ENCODE measurements around the gene MAPK1.
"Not testable (repeated sequence)": the region's sequence is repeated elsewhere in the genome, so short reads cannot be mapped to it uniquely, and the experiment has no call there.

Gene MAPK1

GRCh38 chr22:21726650-21727049 lies 140.8 kb downstream of the MAPK1 start:
- Histone ChIP-seq H3K9me3 (ENCODE audit: control insufficient read depth in 1 of 2, low read length in 2 of 2) (no peaks in the 10 kb centered on the region), H3K27me3 (ENCODE audit: low read depth, low read length) (no peaks in the 10 kb centered on the region), H3K27ac (ENCODE audit: low read length) (no peak overlapping the region), H3K4me1 (ENCODE audit: control insufficient read depth in 1 of 2, insufficient read depth in 2 of 2, low read length in 2 of 2) (no peaks in the 10 kb centered on the region), H3K4me3 (ENCODE audit: low read depth in 1 of 2, low read length in 2 of 2) (no peak overlapping the region), H3K36me3 (ENCODE audit: control insufficient read depth in 1 of 2, insufficient read depth in 2 of 2, low read length in 2 of 2) (no peaks in the 10 kb centered on the region)

GRCh38 chr22:21725956-21726649 lies 141.3 kb downstream of the MAPK1 start:
- Histone ChIP-seq H3K9me3 (ENCODE audit: control insufficient read depth in 1 of 2, low read length in 2 of 2) (no peaks in the 10 kb centered on the region), H3K27ac (ENCODE audit: low read length) (no peak overlapping the region), H3K27me3 (ENCODE audit: low read depth, low read length) (no peaks in the 10 kb centered on the region), H3K4me1 (ENCODE audit: control insufficient read depth in 1 of 2, insufficient read depth in 2 of 2, low read length in 2 of 2) (no peaks in the 10 kb centered on the region), H3K36me3 (ENCODE audit: control insufficient read depth in 1 of 2, insufficient read depth in 2 of 2, low read length in 2 of 2) (no peaks in the 10 kb centered on the region), H3K4me3 (ENCODE audit: low read depth in 1 of 2, low read length in 2 of 2) (no peak overlapping the region)

GRCh38 chr22:21724496-21724895 lies 142.9 kb downstream of the MAPK1 start:
- not testable (repeated sequence) for H3K27ac ChIP-seq (ENCODE audit: low read length); H3K4me3 ChIP-seq (ENCODE audit: low read depth in 1 of 2, low read length in 2 of 2); H3K27me3 ChIP-seq (ENCODE audit: low read depth, low read length); H3K9me3 ChIP-seq (ENCODE audit: control insufficient read depth in 1 of 2, low read length in 2 of 2); H3K4me1 ChIP-seq (ENCODE audit: control insufficient read depth in 1 of 2, insufficient read depth in 2 of 2, low read length in 2 of 2); H3K36me3 ChIP-seq (ENCODE audit: control insufficient read depth in 1 of 2, insufficient read depth in 2 of 2, low read length in 2 of 2)

- H3K27ac ChIP-seq (ENCODE audit: low read length); H3K4me1 ChIP-seq (ENCODE audit: control insufficient read depth in 1 of 2, insufficient read depth in 2 of 2, low read length in 2 of 2); H3K27me3 ChIP-seq (ENCODE audit: low read depth, low read length); H3K9me3 ChIP-seq (ENCODE audit: control insufficient read depth in 1 of 2, low read length in 2 of 2); H3K4me3 ChIP-seq (ENCODE audit: low read depth in 1 of 2, low read length in 2 of 2); H3K36me3 ChIP-seq (ENCODE audit: control insufficient read depth in 1 of 2, insufficient read depth in 2 of 2, low read length in 2 of 2): not testable (repeated sequence)
Observed at GRCh38 chr22:21721195-21721852, 146.1 kb downstream of the MAPK1 start.

GRCh38 chr22:21720191-21720859 lies 147.1 kb downstream of the MAPK1 start:
- H3K4me1 ChIP-seq (ENCODE audit: control insufficient read depth in 1 of 2, insufficient read depth in 2 of 2, low read length in 2 of 2); H3K4me3 ChIP-seq (ENCODE audit: low read depth in 1 of 2, low read length in 2 of 2); H3K27me3 ChIP-seq (ENCODE audit: low read depth, low read length); H3K27ac ChIP-seq (ENCODE audit: low read length); H3K9me3 ChIP-seq (ENCODE audit: control insufficient read depth in 1 of 2, low read length in 2 of 2); H3K36me3 ChIP-seq (ENCODE audit: control insufficient read depth in 1 of 2, insufficient read depth in 2 of 2, low read length in 2 of 2): not testable (repeated sequence)

- Histone ChIP-seq H3K27ac (ENCODE audit: low read length) (no peak overlapping the region), H3K4me1 (ENCODE audit: control insufficient read depth in 1 of 2, insufficient read depth in 2 of 2, low read length in 2 of 2) (no peaks in the 10 kb centered on the region)
Observed at GRCh38 chr22:21719024-21719423, 148.4 kb downstream of the MAPK1 start.

GRCh38 chr22:21718499-21718898 lies 148.9 kb downstream of the MAPK1 start:
- no peaks in the 10 kb centered on the region for H3K9me3 ChIP-seq (ENCODE audit: control insufficient read depth in 1 of 2, low read length in 2 of 2)
- H3K4me3 ChIP-seq (ENCODE audit: low read depth in 1 of 2, low read length in 2 of 2) = no peak overlapping the region
- no peaks in the 10 kb centered on the region for H3K27me3 ChIP-seq (ENCODE audit: low read depth, low read length)
- H3K27ac ChIP-seq (ENCODE audit: low read length) = no peak overlapping the region
- H3K4me1 ChIP-seq (ENCODE audit: control insufficient read depth in 1 of 2, insufficient read depth in 2 of 2, low read length in 2 of 2) = no peaks in the 10 kb centered on the region
- H3K36me3 ChIP-seq (ENCODE audit: control insufficient read depth in 1 of 2, insufficient read depth in 2 of 2, low read length in 2 of 2) = no peaks in the 10 kb centered on the region

More at GRCh38 chr22:21719024-21719423, 148.4 kb downstream of the MAPK1 start:
- Histone ChIP-seq H3K36me3 (ENCODE audit: control insufficient read depth in 1 of 2, insufficient read depth in 2 of 2, low read length in 2 of 2) (no peaks in the 10 kb centered on the region), H3K4me3 (ENCODE audit: low read depth in 1 of 2, low read length in 2 of 2) (no peak overlapping the region), H3K9me3 (ENCODE audit: control insufficient read depth in 1 of 2, low read length in 2 of 2) (no peaks in the 10 kb centered on the region), H3K27me3 (ENCODE audit: low read depth, low read length) (no peaks in the 10 kb centered on the region)

GRCh38 chr22:21716395-21717122 lies 150.9 kb downstream of the MAPK1 start:
- H3K4me1 ChIP-seq (ENCODE audit: control insufficient read depth in 1 of 2, insufficient read depth in 2 of 2, low read length in 2 of 2); H3K4me3 ChIP-seq (ENCODE audit: low read depth in 1 of 2, low read length in 2 of 2); H3K27me3 ChIP-seq (ENCODE audit: low read depth, low read length); H3K27ac ChIP-seq (ENCODE audit: low read length); H3K9me3 ChIP-seq (ENCODE audit: control insufficient read depth in 1 of 2, low read length in 2 of 2); H3K36me3 ChIP-seq (ENCODE audit: control insufficient read depth in 1 of 2, insufficient read depth in 2 of 2, low read length in 2 of 2): not testable (repeated sequence)

GRCh38 chr22:21714786-21715185 lies 152.7 kb downstream of the MAPK1 start:
- no peaks in the 10 kb centered on the region for H3K9me3 ChIP-seq (ENCODE audit: control insufficient read depth in 1 of 2, low read length in 2 of 2)
- H3K4me1 ChIP-seq (ENCODE audit: control insufficient read depth in 1 of 2, insufficient read depth in 2 of 2, low read length in 2 of 2) = no peaks in the 10 kb centered on the region
- H3K36me3 ChIP-seq (ENCODE audit: control insufficient read depth in 1 of 2, insufficient read depth in 2 of 2, low read length in 2 of 2) = no peaks in the 10 kb centered on the region
- no peaks in the 10 kb centered on the region for H3K27me3 ChIP-seq (ENCODE audit: low read depth, low read length)
- H3K4me3 ChIP-seq (ENCODE audit: low read depth in 1 of 2, low read length in 2 of 2) = no peak overlapping the region
- no peak overlapping the region for H3K27ac ChIP-seq (ENCODE audit: low read length)

GRCh38 chr22:21714059-21714770 lies 153.2 kb downstream of the MAPK1 start:
- Histone ChIP-seq H3K27ac (ENCODE audit: low read length) (no peak overlapping the region), H3K9me3 (ENCODE audit: control insufficient read depth in 1 of 2, low read length in 2 of 2) (no peaks in the 10 kb centered on the region), H3K36me3 (ENCODE audit: control insufficient read depth in 1 of 2, insufficient read depth in 2 of 2, low read length in 2 of 2) (no peaks in the 10 kb centered on the region), H3K4me3 (ENCODE audit: low read depth in 1 of 2, low read length in 2 of 2) (no peak overlapping the region), H3K4me1 (ENCODE audit: control insufficient read depth in 1 of 2, insufficient read depth in 2 of 2, low read length in 2 of 2) (no peaks in the 10 kb centered on the region), H3K27me3 (ENCODE audit: low read depth, low read length) (no peaks in the 10 kb centered on the region)

All from muscle layer of duodenum (tissue), 2 donors.